ENCODE measurements around the gene GAS7. TPM values are rescaled to one million over a fixed set of nuclear protein-coding genes. Genes with fewer than 3 reads are reported as not detected.

The GAS7 gene
- total and polyA plus RNA-seq, 10 of the 15 experiments (the other 5 are each of a cell fraction or from before 2014, with no cell fraction given): 2.3 to 53.4 (median 24.0) TPM

GRCh38 chr17:9886141-9886930, 312.1 kb downstream of the GAS7 start (continued):
- TF ChIP-seq ZNF687 (IDR thresholded peaks at IDR 0.05): no peak
- TF ChIP-seq EZH2 (IDR thresholded peaks at IDR 0.05; ENCODE audit: borderline replicate concordance, control insufficient read depth, low read depth, low read length): no peak
- no peak for TF ChIP-seq RAD51 (IDR thresholded peaks at IDR 0.05)
- no peak for TF ChIP-seq ZNF622 (IDR thresholded peaks at IDR 0.05)
- no peak for TF ChIP-seq MYB (IDR thresholded peaks at IDR 0.05; ENCODE audit: borderline replicate concordance, low read depth, low read length)
- no peak for TF ChIP-seq NFYB (IDR thresholded peaks at IDR 0.05; ENCODE audit: insufficient read depth, low read depth, low read length)
- no peak for TF ChIP-seq JUNB (IDR thresholded peaks at IDR 0.05)
- no peak for TF ChIP-seq HDGF (IDR thresholded peaks at IDR 0.05)

DNA sequence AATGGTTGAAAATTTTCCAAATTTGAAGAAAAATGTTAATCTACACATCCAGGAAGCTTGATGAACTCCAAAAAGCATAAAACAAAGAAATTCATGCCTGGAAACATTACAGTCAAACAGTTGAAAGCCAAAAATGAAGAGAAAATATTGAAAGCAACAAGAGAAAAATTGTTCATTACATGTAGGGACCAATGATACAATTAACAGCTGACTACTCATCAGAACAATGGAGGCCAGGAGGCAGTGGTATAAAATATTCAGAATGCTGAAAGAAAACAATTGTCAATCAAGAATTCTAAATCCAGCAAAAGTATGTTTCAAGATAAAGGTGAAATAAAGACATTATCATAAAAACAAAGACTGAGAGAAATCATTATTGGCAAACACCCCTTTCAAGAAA, 315.0 kb downstream of the GAS7 start:
- no peak overlapping the region for H3K4me2 ChIP-seq (ENCODE audit: control insufficient read depth, insufficient read depth)
- ChIA-PET RAD21 (ENCODE audit: unreplicated experiment) (no interaction called here), CTCF (no interaction called here), POLR2A (interaction anchor here (0.7 kb wide), 1 partner anchor 103 kb away, joined by 3 read pairs; no protein-coding TSS in a partner anchor), SMC1A (ENCODE audit: uncharacterized antibody, unreplicated experiment) (interaction anchor here (0.5 to 0.8 kb wide), 4 partner anchors 8 to 1191 kb away, joined by 3 read pairs; no protein-coding TSS in a partner anchor)
- H3K4me1 ChIP-seq (ENCODE audit: control insufficient read depth, insufficient read depth, low read length): no peaks in the 10 kb centered on the region
- no peaks in the 10 kb centered on the region for H3K27me3 ChIP-seq (replicated peaks in 1 of 2; ENCODE audit: control insufficient read depth in 2 of 2, insufficient read depth in 2 of 2, low read length in 1 of 2)
- FAIRE-seq (no peak), ATAC-seq (no peak), DNase-seq (ENCODE audit: low read depth, low spot score) (no peak)
- no peaks in the 10 kb centered on the region for H3K36me3 ChIP-seq (ENCODE audit: control insufficient read depth in 2 of 2, insufficient read depth in 2 of 2, low read length in 1 of 2)
- H3K9me3 ChIP-seq (replicated peaks; ENCODE audit: control insufficient read depth, insufficient read depth, low read length): peaks cover 1% of the 10 kb centered on the region; the same call in 1 of the 3 replicates
- 0 out of 2 replicates have a peak, but pooled peaks have one; percentile 43 for TF ChIP-seq CBX5 (IDR thresholded peaks at IDR 0.05; ENCODE audit: low read depth)
- TF ChIP-seq SRF (IDR thresholded peaks at IDR 0.05; ENCODE audit: low read depth in 2 of 2, low read length in 2 of 2): no peak
- no peak for TF ChIP-seq EED (IDR thresholded peaks at IDR 0.05; ENCODE audit: low read depth)
- H4K20me1 ChIP-seq (ENCODE audit: control insufficient read depth, insufficient read depth): no peaks in the 10 kb centered on the region
- intact Hi-C loops (cut with micrococcal nuclease; ENCODE audit: unreplicated experiment) (no loop called here), in situ Hi-C loops (cut with MboI) (no loop called here)
- H3K27ac ChIP-seq (ENCODE audit: control insufficient read depth, insufficient read depth): no peak overlapping the region
- H3K4me3 ChIP-seq: no peak overlapping the region
- BruUV-seq (replicated peaks): no TSS peak
- no peaks in the 10 kb centered on the region for H3K79me2 ChIP-seq (ENCODE audit: control insufficient read depth, insufficient read depth, low read length)
- H2AFZ ChIP-seq (ENCODE audit: control insufficient read depth, low read depth, low read length): no peak overlapping the region
- H3K9ac ChIP-seq (ENCODE audit: control insufficient read depth, insufficient read depth, low read length): no peak overlapping the region
